A549 treated with CORT108297 at 1 μM for 4 hours (cell line): ENCODE measurements around the gene DDX52. TPM values are rescaled to one million over a fixed set of nuclear protein-coding genes. Genes with fewer than 3 reads are reported as not detected.

Experiments used
- total RNA-seq: library from RNA; stranded (reverse); fragments of 200-300 nt; extraction: Qiagen RNA extraction; gene quantifications from 5 replicates; pipeline ENCODE4 v1.2.3, GENCODE V29; 2022

The DDX52 gene, protein sequence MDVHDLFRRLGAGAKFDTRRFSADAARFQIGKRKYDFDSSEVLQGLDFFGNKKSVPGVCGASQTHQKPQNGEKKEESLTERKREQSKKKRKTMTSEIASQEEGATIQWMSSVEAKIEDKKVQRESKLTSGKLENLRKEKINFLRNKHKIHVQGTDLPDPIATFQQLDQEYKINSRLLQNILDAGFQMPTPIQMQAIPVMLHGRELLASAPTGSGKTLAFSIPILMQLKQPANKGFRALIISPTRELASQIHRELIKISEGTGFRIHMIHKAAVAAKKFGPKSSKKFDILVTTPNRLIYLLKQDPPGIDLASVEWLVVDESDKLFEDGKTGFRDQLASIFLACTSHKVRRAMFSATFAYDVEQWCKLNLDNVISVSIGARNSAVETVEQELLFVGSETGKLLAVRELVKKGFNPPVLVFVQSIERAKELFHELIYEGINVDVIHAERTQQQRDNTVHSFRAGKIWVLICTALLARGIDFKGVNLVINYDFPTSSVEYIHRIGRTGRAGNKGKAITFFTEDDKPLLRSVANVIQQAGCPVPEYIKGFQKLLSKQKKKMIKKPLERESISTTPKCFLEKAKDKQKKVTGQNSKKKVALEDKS
- total RNA-seq = 28.2 to 34.7 TPM (median 29.1 TPM) in 5 replicates

DNA sequence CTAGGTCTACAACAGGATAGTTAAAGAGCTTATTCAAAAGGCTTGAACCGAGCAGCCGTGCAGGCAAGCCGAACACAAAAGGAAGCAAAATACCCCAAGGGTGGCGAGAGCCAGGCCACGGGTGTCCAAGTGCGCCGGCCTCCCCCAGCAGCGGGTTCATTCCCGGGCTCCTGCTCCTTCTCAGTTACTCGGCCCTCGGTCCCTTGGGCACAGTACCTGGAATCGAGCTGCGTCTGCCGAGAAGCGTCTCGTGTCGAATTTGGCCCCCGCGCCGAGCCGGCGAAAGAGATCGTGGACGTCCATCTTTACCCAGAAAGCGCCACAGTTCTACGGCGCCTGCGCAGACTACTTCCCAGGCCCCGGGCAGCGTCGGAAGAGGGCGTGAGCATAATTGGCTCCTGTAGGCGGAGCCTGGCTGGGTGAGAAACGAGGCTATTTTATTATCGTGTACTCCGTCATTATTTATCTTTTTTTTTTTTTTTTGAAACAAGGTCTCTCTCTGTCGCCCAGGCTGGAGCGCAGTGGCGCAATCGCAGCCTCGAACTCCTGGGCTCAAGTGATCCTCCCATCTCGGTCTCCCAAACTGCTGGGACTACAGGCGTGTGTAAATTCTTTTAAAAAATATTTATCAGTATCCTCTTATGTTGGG, at the start of gene DDX52:
Gene DDX52, minus strand, starts transcription at position 329 of the 649 bp plus-strand sequence. Its CDS starts 26 bp downstream, at position 303.

DNA sequence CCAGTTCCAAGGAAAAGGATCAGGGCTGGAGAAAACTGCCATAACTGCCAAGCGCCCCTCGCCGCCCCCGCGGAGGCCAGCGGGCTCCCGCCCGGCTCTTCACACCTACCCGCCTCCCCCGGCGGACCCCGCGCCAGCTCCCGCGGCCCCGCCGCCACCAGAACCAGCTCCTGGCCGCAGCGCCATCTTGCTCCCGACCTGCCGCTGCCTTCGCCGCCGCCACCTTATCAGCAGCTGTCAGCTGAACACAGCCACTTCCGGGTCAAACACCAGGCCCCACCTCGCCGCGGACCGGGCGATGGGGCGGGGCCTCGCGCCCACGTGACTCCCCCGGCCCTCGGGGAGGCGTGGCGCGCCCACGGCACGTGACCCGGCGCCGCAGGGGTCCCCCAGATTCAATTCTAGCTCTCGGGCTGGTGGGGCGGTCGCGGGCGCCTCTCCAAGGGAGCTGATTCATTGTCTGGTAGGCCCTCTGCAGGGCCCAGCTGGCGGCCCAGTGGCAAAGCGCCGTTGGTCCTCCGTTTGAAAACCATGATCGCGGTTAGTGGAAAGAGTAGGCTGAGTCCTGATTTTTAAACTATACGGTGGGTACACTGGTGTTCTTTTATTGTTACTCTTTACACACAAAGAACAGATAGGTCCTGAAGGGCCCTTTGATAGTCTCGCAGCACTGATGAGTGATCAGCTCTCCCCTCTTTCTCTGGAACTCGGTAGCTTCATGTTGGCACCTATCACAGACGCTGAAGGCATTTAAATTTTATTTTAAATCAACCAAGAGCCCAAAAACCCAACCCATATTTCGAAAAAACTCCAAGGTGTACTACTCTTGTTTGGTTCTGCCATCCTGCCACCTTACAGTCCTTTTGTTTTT, 33.8 kb downstream of the DDX52 start, which contains the start of gene SYNRG:
Gene SYNRG, minus strand, starts transcription at position 249 of the 871 bp plus-strand sequence. Its CDS starts 63 bp downstream, at position 186.

Other genes starting within 250 kb of the DDX52 start
- 48.7 to 57.4 TPM (median 52.7 TPM) in 5 replicates for gene ACACA, start 236.6 kb downstream of the DDX52 start, total RNA-seq
- gene TADA2A, start 236.6 kb downstream of the DDX52 start, total RNA-seq = 11.3 to 12.1 TPM (median 12.0 TPM) in 5 replicates
- gene DUSP14, start 153.6 kb downstream of the DDX52 start, total RNA-seq = 42.9 to 56.9 TPM (median 50.1 TPM) in 5 replicates
- 12.6 to 14.2 TPM (median 13.3 TPM) in 5 replicates for gene SYNRG, start 34.0 kb downstream of the DDX52 start, total RNA-seq
- 21.1 to 26.0 TPM (median 25.6 TPM) in 5 replicates for gene HNF1B, start 101.6 kb upstream of the DDX52 start, total RNA-seq